Camera-type eye (tissue), 1 donor: ENCODE results near the gene CCDC160. TPM values are rescaled to one million over a fixed set of nuclear protein-coding genes. Genes with fewer than 3 reads are reported as not detected.

Experiments used
- total RNA-seq: library from RNA; depleted of rRNA; stranded (reverse); fragments of >200 nt; gene quantifications from one replicate; pipeline ENCODE4 v1.2.3, GENCODE V29; 2014

Gene CCDC160
- total RNA-seq, result 2.2 TPM

DNA sequence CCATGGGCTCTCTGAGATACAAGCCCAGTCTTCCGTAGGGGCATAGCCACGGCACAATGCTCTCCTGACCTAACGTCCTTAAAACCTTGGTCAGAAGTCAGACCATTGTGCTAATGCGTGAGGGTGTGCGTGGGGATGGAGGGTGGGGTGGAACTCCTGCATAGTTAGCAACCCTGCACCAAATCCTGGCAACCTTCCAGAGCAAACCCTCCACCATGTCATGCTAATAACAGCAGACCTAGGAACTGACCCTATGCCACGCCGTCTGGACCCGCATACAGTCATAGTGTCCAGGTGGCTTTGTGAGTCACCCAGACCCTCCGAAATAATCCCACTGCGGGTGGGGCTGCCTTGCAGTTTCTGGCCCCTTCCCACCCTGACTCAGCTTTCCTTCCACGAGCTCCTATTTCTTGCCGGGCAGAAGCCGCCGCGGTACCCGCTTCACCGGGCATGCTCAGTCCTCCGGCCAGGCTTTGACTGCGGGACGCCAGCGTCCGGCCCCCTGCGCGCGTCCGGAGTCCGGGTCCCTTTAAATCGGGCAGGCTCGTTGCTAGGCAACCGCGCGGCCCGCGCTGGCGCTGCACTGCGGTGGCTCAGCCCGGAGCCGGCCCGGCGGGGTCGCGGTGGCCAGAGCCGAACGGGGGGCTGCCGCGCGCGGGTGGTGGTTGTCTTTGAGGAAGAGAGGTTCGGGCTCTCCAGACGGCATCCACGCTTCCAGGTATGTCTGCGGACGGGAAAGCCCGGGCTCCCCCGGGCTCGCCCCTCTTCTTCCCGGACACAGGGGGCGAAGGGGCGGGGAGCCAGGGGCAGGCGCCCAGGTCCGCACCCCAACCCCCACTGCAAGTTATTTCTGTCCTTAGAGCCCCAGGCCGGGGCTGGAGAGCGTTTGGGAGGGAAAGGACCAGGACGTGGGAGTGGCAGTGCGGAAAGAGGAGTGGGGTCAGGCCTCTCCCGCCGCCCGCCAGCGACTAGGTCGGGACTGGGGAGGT lies at the start of gene CCDC160:
Gene CCDC160 (plus strand): TSS at position 557 of the 989 bp plus-strand sequence. CDS start 7,619 bp downstream, outside the sequence.

Other genes starting within 250 kb of the CCDC160 start
- gene PHF6, start 136.1 kb downstream of the CCDC160 start, total RNA-seq, result 56.6 TPM
- 14.9 TPM for gene HPRT1, start 223.0 kb downstream of the CCDC160 start, total RNA-seq